ENCODE results near the gene NUP93.

Gene NUP93

GRCh38 chr16:56830669-56831068 is 100.7 kb downstream of the NUP93 start:
- no peak overlapping the region for H3K4me3 ChIP-seq (ENCODE audit: low read depth, low read length)
- no peaks in the 10 kb centered on the region for H3K9me3 ChIP-seq (ENCODE audit: control insufficient read depth, insufficient read depth, low read depth, low read length)
- ChIA-PET CTCF (interaction anchor here (0.6 kb wide), 1 partner anchor 222 kb away, joined by 3 read pairs; no protein-coding TSS in a partner anchor), POLR2A (no interaction called here)
- no peaks in the 10 kb centered on the region for H3K4me1 ChIP-seq (ENCODE audit: control insufficient read depth, insufficient read depth, low read length)
- TF ChIP-seq ZNF391 (tag by site-specific recombination; IDR thresholded peaks at IDR 0.05; ENCODE audit: borderline replicate concordance, low read depth): no peak
- no peak for TF ChIP-seq IKZF3 (tag by site-specific recombination; IDR thresholded peaks at IDR 0.05)
- TF ChIP-seq ZNF302 (tag by site-specific recombination; IDR thresholded peaks at IDR 0.05; ENCODE audit: low read depth): no peak
- TF ChIP-seq ZNF23 (tag by site-specific recombination; IDR thresholded peaks at IDR 0.05; ENCODE audit: borderline replicate concordance): no peak
- TF ChIP-seq ZNF280C (tag by site-specific recombination; IDR thresholded peaks at IDR 0.05): no peak
- H3K36me3 ChIP-seq (ENCODE audit: control insufficient read depth in 2 of 2, insufficient read depth in 1 of 2, low read length in 2 of 2): peaks cover 5 to 77% of the 10 kb centered on the region in 2 experiments; a peak in 2 of 3 replicates
- no peak overlapping the region for H3K27ac ChIP-seq (ENCODE audit: extremely low read depth, low read depth, low read length)

- H3K4me3 ChIP-seq (ENCODE audit: low read depth, low read length): no peak overlapping the region
- peaks cover 4 to 86% of the 10 kb centered on the region in 2 experiments; a peak in 2 of 3 replicates for H3K36me3 ChIP-seq (ENCODE audit: control insufficient read depth in 2 of 2, insufficient read depth in 1 of 2, low read length in 2 of 2)
Observed at GRCh38 chr16:56832768-56833167, 102.8 kb downstream of the NUP93 start.

More at GRCh38 chr16:56832768-56833167, 102.8 kb downstream of the NUP93 start:
- Histone ChIP-seq H3K9me3 (ENCODE audit: control insufficient read depth, insufficient read depth, low read depth, low read length) (no peaks in the 10 kb centered on the region), H3K27ac (ENCODE audit: extremely low read depth, low read depth, low read length) (no peak overlapping the region), H3K4me1 (ENCODE audit: control insufficient read depth, insufficient read depth, low read length) (no peaks in the 10 kb centered on the region)
- POLR2A ChIA-PET: no interaction called here
- TF ChIP-seq ZBTB48 (tag by site-specific recombination; IDR thresholded peaks at IDR 0.05) (no peak), ZNF704 (tag by site-specific recombination; IDR thresholded peaks at IDR 0.05) (no peak), ZNF274 (IDR thresholded peaks at IDR 0.05; ENCODE audit: low read length) (no peak), ZNF274 (tag by site-specific recombination; IDR thresholded peaks at IDR 0.05; ENCODE audit: borderline replicate concordance) (no peak), ZNF596 (tag by site-specific recombination; IDR thresholded peaks at IDR 0.05) (no peak), ZNF114 (tag by site-specific recombination; IDR thresholded peaks at IDR 0.05) (no peak), ZBTB1 (tag by site-specific recombination; IDR thresholded peaks at IDR 0.05) (no peak), ZNF169 (tag by site-specific recombination; IDR thresholded peaks at IDR 0.05) (no peak), PRDM10 (tag by site-specific recombination; IDR thresholded peaks at IDR 0.05) (no peak), ZIC2 (tag by site-specific recombination; IDR thresholded peaks at IDR 0.05) (no peak), ZNF548 (tag by site-specific recombination; IDR thresholded peaks at IDR 0.05) (no peak), ZNF76 (tag by site-specific recombination; IDR thresholded peaks at IDR 0.05; ENCODE audit: borderline replicate concordance, low read depth) (no peak), ZNF692 (tag by site-specific recombination; IDR thresholded peaks at IDR 0.05) (no peak), CTCF (tag by site-specific recombination; IDR thresholded peaks at IDR 0.05) (no peak), ATF2 (tag by site-specific recombination; IDR thresholded peaks at IDR 0.05; ENCODE audit: low read depth) (no peak), ZNF529 (tag by site-specific recombination; IDR thresholded peaks at IDR 0.05; ENCODE audit: insufficient replicate concordance) (no peak), SP2 (tag by site-specific recombination; IDR thresholded peaks at IDR 0.05) (no peak), ZNF248 (tag by site-specific recombination; IDR thresholded peaks at IDR 0.05) (no peak), MYNN (tag by site-specific recombination; IDR thresholded peaks at IDR 0.05; ENCODE audit: borderline replicate concordance) (no peak)
- CTCF ChIA-PET: no interaction called here

All from HEK293 (cell line).